Measurements from ENCODE around the gene TTC16. TPM values are rescaled to one million over a fixed set of nuclear protein-coding genes. Genes with fewer than 3 reads are reported as not detected.

The TTC16 gene
- total RNA-seq, 1 donor from 2014 or later: not detected

- H3K27ac ChIP-seq (ENCODE audit: low read depth, low read length): no peak overlapping the region
- H3K27me3 ChIP-seq (ENCODE audit: insufficient read depth, low read length): peaks cover 18% of the 10 kb centered on the region
- Mint-ChIP-seq H3K36me3 (ENCODE audit: low read depth, unreplicated experiment) (peaks cover 5% of the 10 kb centered on the region), H3K4me3 (ENCODE audit: unreplicated experiment) (no peak overlapping the region), H3K27ac (ENCODE audit: unreplicated experiment) (no peak overlapping the region), H3K27me3 (ENCODE audit: low read depth, unreplicated experiment) (peaks cover 39% of the 10 kb centered on the region), H3K9me3 (ENCODE audit: unreplicated experiment) (no peaks in the 10 kb centered on the region), H3K4me1 (ENCODE audit: low read depth, unreplicated experiment) (no peaks in the 10 kb centered on the region)
- H3K4me3 ChIP-seq (ENCODE audit: insufficient read depth, low read depth, low read length): no peak overlapping the region
- TF ChIP-seq CTCF (IDR thresholded peaks at IDR 0.05; ENCODE audit: insufficient read depth, low read depth, low read length): no peak
- no peaks in the 10 kb centered on the region for H3K79me2 ChIP-seq (ENCODE audit: insufficient read depth, low read length)
- H3K9me3 ChIP-seq (ENCODE audit: insufficient read depth, low read depth, low read length): no peaks in the 10 kb centered on the region
- H3K36me3 ChIP-seq (ENCODE audit: insufficient read depth, low read length): no peaks in the 10 kb centered on the region
- no peak overlapping the region for H3K4me2 ChIP-seq (ENCODE audit: low read length)
- H4K20me1 ChIP-seq (ENCODE audit: insufficient read depth, low read length): peaks cover 18% of the 10 kb centered on the region
- no peaks in the 10 kb centered on the region for H3K4me1 ChIP-seq (ENCODE audit: insufficient read depth, low read length)
- no peak overlapping the region for H2AFZ ChIP-seq (ENCODE audit: low read depth, low read length)
- FAIRE-seq (no peak), DNase-seq (ENCODE audit: low read depth) (no peak)
- H3K9ac ChIP-seq (ENCODE audit: low read length): no peak overlapping the region
Measured at GRCh38 chr9:127751269-127752054, 35.6 kb downstream of the TTC16 start.

- no peaks in the 10 kb centered on the region for H3K4me1 ChIP-seq (ENCODE audit: insufficient read depth, low read length)
- no peaks in the 10 kb centered on the region for H3K9me3 ChIP-seq (ENCODE audit: insufficient read depth, low read depth, low read length)
- Mint-ChIP-seq H3K4me3 (ENCODE audit: unreplicated experiment) (no peak overlapping the region), H3K27ac (ENCODE audit: unreplicated experiment) (no peak overlapping the region), H3K4me1 (ENCODE audit: low read depth, unreplicated experiment) (no peaks in the 10 kb centered on the region), H3K27me3 (ENCODE audit: low read depth, unreplicated experiment) (peaks cover 37% of the 10 kb centered on the region), H3K36me3 (ENCODE audit: low read depth, unreplicated experiment) (peaks cover 5% of the 10 kb centered on the region), H3K9me3 (ENCODE audit: unreplicated experiment) (no peaks in the 10 kb centered on the region)
- H3K27ac ChIP-seq (ENCODE audit: low read depth, low read length): no peak overlapping the region
- no peak for DNase-seq (ENCODE audit: low read depth)
- H3K27me3 ChIP-seq (ENCODE audit: insufficient read depth, low read length): peaks cover 18% of the 10 kb centered on the region
- peaks cover 18% of the 10 kb centered on the region for H4K20me1 ChIP-seq (ENCODE audit: insufficient read depth, low read length)
- H3K9ac ChIP-seq (ENCODE audit: low read length): no peak overlapping the region
- no peaks in the 10 kb centered on the region for H3K79me2 ChIP-seq (ENCODE audit: insufficient read depth, low read length)
- no peaks in the 10 kb centered on the region for H3K36me3 ChIP-seq (ENCODE audit: insufficient read depth, low read length)
- FAIRE-seq: no peak
- H3K4me2 ChIP-seq (ENCODE audit: low read length): no peak overlapping the region
- no peak overlapping the region for H2AFZ ChIP-seq (ENCODE audit: low read depth, low read length)
- no peak for TF ChIP-seq CTCF (IDR thresholded peaks at IDR 0.05; ENCODE audit: insufficient read depth, low read depth, low read length)
- no peak for TF ChIP-seq EZH2 (IDR thresholded peaks at IDR 0.05; ENCODE audit: insufficient read depth, low read length)
- H3K4me3 ChIP-seq (ENCODE audit: insufficient read depth, low read depth, low read length): no peak overlapping the region
Measured at GRCh38 chr9:127753148-127753547, 37.3 kb downstream of the TTC16 start.

- peaks cover 3% of the 10 kb centered on the region for H3K36me3 Mint-ChIP-seq (ENCODE audit: low read depth, unreplicated experiment)
- Histone ChIP-seq H3K4me3 (ENCODE audit: insufficient read depth, low read depth, low read length) (no peak overlapping the region), H2AFZ (ENCODE audit: low read depth, low read length) (no peak overlapping the region), H4K20me1 (ENCODE audit: insufficient read depth, low read length) (peaks cover 18% of the 10 kb centered on the region), H3K4me1 (ENCODE audit: insufficient read depth, low read length) (no peaks in the 10 kb centered on the region), H3K36me3 (ENCODE audit: insufficient read depth, low read length) (no peaks in the 10 kb centered on the region), H3K27ac (ENCODE audit: low read depth, low read length) (no peak overlapping the region), H3K4me2 (ENCODE audit: low read length) (no peak overlapping the region), H3K27me3 (ENCODE audit: insufficient read depth, low read length) (peaks cover 18% of the 10 kb centered on the region), H3K9me3 (ENCODE audit: insufficient read depth, low read depth, low read length) (no peaks in the 10 kb centered on the region), H3K9ac (ENCODE audit: low read length) (no peak overlapping the region), H3K79me2 (ENCODE audit: insufficient read depth, low read length) (no peaks in the 10 kb centered on the region)
- peaks cover 3% of the 10 kb centered on the region for H3K4me1 Mint-ChIP-seq (ENCODE audit: low read depth, unreplicated experiment)
- no peak overlapping the region for H3K27ac Mint-ChIP-seq (ENCODE audit: unreplicated experiment)
- no peak for DNase-seq (ENCODE audit: low read depth)
- H3K27me3 Mint-ChIP-seq (ENCODE audit: low read depth, unreplicated experiment): peaks cover 36% of the 10 kb centered on the region
- TF ChIP-seq EZH2 (IDR thresholded peaks at IDR 0.05; ENCODE audit: insufficient read depth, low read length) (no peak), CTCF (IDR thresholded peaks at IDR 0.05; ENCODE audit: insufficient read depth, low read depth, low read length) (no peak)
- no peak overlapping the region for H3K4me3 Mint-ChIP-seq (ENCODE audit: unreplicated experiment)
- H3K9me3 Mint-ChIP-seq (ENCODE audit: unreplicated experiment): no peaks in the 10 kb centered on the region
- no peak for FAIRE-seq
Measured at GRCh38 chr9:127753622-127754021, 37.7 kb downstream of the TTC16 start.
